Endothelial cell of umbilical vein (primary cell): ENCODE results near the gene RNF213. TPM values are rescaled to one million over a fixed set of nuclear protein-coding genes. Genes with fewer than 3 reads are reported as not detected.

ENCODE experiments used
- BruUV-seq: library from RNA; stranded (reverse); fragments of 400-500 nt; replicated peaks from 2 replicates; lab custom pipeline; 2021; lab: Mats Ljungman, UMichigan
- CTCF ChIA-PET: fragments of 300-600, 350-600 bp; sonication (Branson Sonifier 250); formaldehyde crosslinking; loops from one replicate; lab custom pipeline; 2021; ENCODE audit warnings: antibody characterized with exemption, inconsistent platforms; lab: Charles Lee
- POLR2A ChIA-PET: fragments of 300-600, 350-600 bp; sonication (Branson Sonifier 250); formaldehyde crosslinking; loops from one replicate; lab custom pipeline; 2021; ENCODE audit warnings: antibody characterized with exemption, inconsistent platforms; lab: Charles Lee
- DNase-seq: peaks from one replicate; pipeline ENCODE4 v3.0.0-alpha.2; 2011; ENCODE audit warnings: low read depth, low spot score
- FAIRE-seq: peaks from 2 replicates; lab custom pipeline; 2011; peaks lifted over from hg19 to GRCh38; lab: Jason Lieb, UNC
- H2AFZ ChIP-seq: 2 replicates; pipeline ENCODE4 v1.6.0; 2012; ENCODE audit warnings: low read depth, low read length, control low read depth, inconsistent platforms
- H3K27ac ChIP-seq: 2 replicates; pipeline ENCODE4 v1.5.1; 2011; ENCODE audit warnings: low read depth, mild to moderate bottlenecking, control low read depth, low read length, moderate library complexity; ENCODE audit not compliant: insufficient read depth
- H3K27me3 ChIP-seq, 2 experiments: 2 replicates each; pipeline versions ENCODE4 v1.6.0 to v1.6.1; 2011; ENCODE audit warnings: low read length in 2 of 2, mixed read lengths in 1 of 2; ENCODE audit not compliant: control insufficient read depth in 2 of 2, insufficient read depth in 2 of 2
- H3K36me3 ChIP-seq, 2 experiments: 2 replicates in 1 of 2; 3 replicates in 1 of 2; pipeline ENCODE4 v1.5.1; 2011; ENCODE audit warnings: low read length in 2 of 2, mild to moderate bottlenecking in 1 of 2, moderate library complexity in 1 of 2; ENCODE audit not compliant: control insufficient read depth in 2 of 2, insufficient read depth in 2 of 2; ENCODE audit errors: extremely low read depth in 1 of 2
- H3K4me1 ChIP-seq: 3 replicates; pipeline ENCODE4 v1.5.1; 2011; ENCODE audit warnings: mild to moderate bottlenecking, low read length; ENCODE audit not compliant: control insufficient read depth, insufficient read depth; ENCODE audit errors: extremely low read depth
- H3K4me2 ChIP-seq: 2 replicates; pipeline ENCODE4 v1.6.1; 2011; ENCODE audit warnings: low read length, control low read depth, mixed read lengths; ENCODE audit not compliant: insufficient read depth
- H3K4me3 ChIP-seq, 3 experiments: fragments of 200-600 bp in 1 of 3; sonication (generic), shearing (Covaris generic) in 1 of 3; replicated peaks in 1 of 3; 2 replicates each; pipeline ENCODE4 v1.5.1; 2011 to 2016; ENCODE audit warnings: control low read depth in 3 of 3, low read length in 3 of 3, mild to moderate bottlenecking in 2 of 3, inconsistent platforms in 1 of 3, low read depth in 1 of 3, moderate library complexity in 1 of 3; ENCODE audit not compliant: insufficient read depth in 1 of 3
- H3K79me2 ChIP-seq: 2 replicates; pipeline ENCODE4 v1.6.0; 2012; ENCODE audit warnings: low read length, inconsistent platforms; ENCODE audit not compliant: control insufficient read depth, insufficient read depth
- H3K9ac ChIP-seq: replicated peaks from 2 replicates; pipeline ENCODE3; 2011; ENCODE audit warnings: low read length, control low read depth; ENCODE audit not compliant: insufficient read depth; ENCODE audit errors: extremely low read depth
- H3K9me1 ChIP-seq: replicated peaks from 3 replicates; pipeline ENCODE4 v1.6.0; 2011; ENCODE audit warnings: mild to moderate bottlenecking, low read length; ENCODE audit not compliant: control insufficient read depth, insufficient read depth; ENCODE audit errors: extremely low read depth
- H3K9me3 ChIP-seq: replicated peaks from 2 replicates; pipeline ENCODE4 v1.5.1; 2012; ENCODE audit warnings: low read length, inconsistent platforms; ENCODE audit not compliant: control insufficient read depth, insufficient read depth
- H4K20me1 ChIP-seq: replicated peaks from 2 replicates; pipeline ENCODE3; 2011; ENCODE audit warnings: mild to moderate bottlenecking, low read length; ENCODE audit not compliant: control insufficient read depth, insufficient read depth; ENCODE audit errors: extremely low read depth
- CTCF ChIP-seq, 2 donors: IDR thresholded peaks; 1 replicate in 1 of 2; 2 replicates in 1 of 2; pipeline ENCODE4 v1.5.1; 2011; ENCODE audit warnings: low read length in 2 of 2, mild to moderate bottlenecking in 2 of 2, moderate library complexity in 2 of 2, control low read depth in 1 of 2, inconsistent platforms in 1 of 2, low read depth in 1 of 2; ENCODE audit not compliant: insufficient read depth in 1 of 2; ENCODE audit errors: extremely low read depth in 1 of 2
- EZH2 ChIP-seq: IDR thresholded peaks from 2 replicates; pipeline ENCODE4 v1.6.1; 2012; ENCODE audit warnings: borderline replicate concordance, low read depth, mild to moderate bottlenecking, moderate library complexity, low read length, inconsistent platforms; ENCODE audit not compliant: severe bottlenecking
- FOS ChIP-seq: IDR thresholded peaks from 2 replicates; pipeline ENCODE4 v1.6.1; 2011; ENCODE audit warnings: mild to moderate bottlenecking, low read length, moderate library complexity, borderline replicate concordance; ENCODE audit not compliant: insufficient read depth
- GATA2 ChIP-seq: IDR thresholded peaks from 2 replicates; pipeline ENCODE4 v1.7.0; 2011; ENCODE audit warnings: low read depth, mild to moderate bottlenecking, moderate library complexity, mixed read lengths, low read length; ENCODE audit not compliant: insufficient read length, insufficient read depth
- JUN ChIP-seq: IDR thresholded peaks from 2 replicates; pipeline ENCODE4 v1.6.1; 2011; ENCODE audit warnings: borderline replicate concordance, low read depth; ENCODE audit not compliant: insufficient read length, insufficient read depth
- MAX ChIP-seq: IDR thresholded peaks from 2 replicates; pipeline ENCODE4 v1.6.1; 2011; ENCODE audit not compliant: insufficient read depth, insufficient read length
- MYC ChIP-seq: IDR thresholded peaks from one replicate; pipeline ENCODE4 v1.6.1; 2011; ENCODE audit warnings: mild to moderate bottlenecking, low read depth, low read length
- POLR2A ChIP-seq: IDR thresholded peaks from 2 replicates; pipeline ENCODE4 v1.6.1; 2012; ENCODE audit warnings: low read depth, mild to moderate bottlenecking, control low read depth, low read length
- POLR2AphosphoS5 ChIP-seq: IDR thresholded peaks from 2 replicates; pipeline ENCODE4 v1.6.1; 2012; ENCODE audit warnings: low read depth, mild to moderate bottlenecking, control low read depth, low read length, moderate library complexity; ENCODE audit not compliant: insufficient read depth
- dilution Hi-C: fragments of 300-500 bp; cut with MboI; formaldehyde crosslinking; loops from one replicate; pipeline ENCODE4 v1.15.0; 2019; ENCODE audit warnings: low sequenced_read_pairs; ENCODE audit not compliant: extremely low pct_ligation_motif_present
- intact Hi-C: fragments of 100-400 bp; cut with micrococcal nuclease; formaldehyde crosslinking; loops from one replicate; pipeline ENCODE4 v1.10.0; 2022
- polyA plus RNA-seq, 4 experiments: library from polyadenylated mRNA; depleted of rRNA in 3 of 4; stranded (reverse) in 3 of 4; unstranded in 1 of 4; fragments of >200 nt; gene quantifications; 2 replicates each; pipeline versions ENCODE4 v1.2.1 to v1.2.3, GENCODE V29; 2011 to 2012; ENCODE audit warnings: missing spikeins in 1 of 4
- total RNA-seq: library from RNA; stranded (reverse); gene quantifications from 2 replicates; pipeline ENCODE4 v1.2.3, GENCODE V29; 2021

RNF213 gene
- total and polyA plus RNA-seq, 2 donors (not counting 3 experiments of a cell fraction or from before 2014, with no cell fraction given): 36.5 to 116 TPM

- TF ChIP-seq EZH2 (no peak), FOS (no peak), MYC (no peak), JUN (no peak), MAX (no peak), POLR2A (no peak), POLR2AphosphoS5 (no peak), GATA2 (no peak)
- CTCF ChIA-PET: interaction anchor here (0.9 to 1.0 kb wide), 2 partner anchors 9 to 32 kb away, joined by 3 to 4 read pairs; no protein-coding TSS in a partner anchor
- no peak overlapping the region for H3K4me3 ChIP-seq
Measured at GRCh38 chr17:80227666-80228065, 33.0 kb upstream of the RNF213 start.

GRCh38 chr17:80228477-80228876 is 32.2 kb upstream of the RNF213 start:
- Histone ChIP-seq H3K9me3 (peaks cover 2% of the 10 kb centered on the region), H4K20me1 (no peaks in the 10 kb centered on the region), H3K27ac (no peak overlapping the region), H3K79me2 (no peaks in the 10 kb centered on the region), H3K4me1 (no peaks in the 10 kb centered on the region), H3K9ac (no peak overlapping the region), H3K4me2 (no peak overlapping the region), H3K27me3 (no peaks in the 10 kb centered on the region), H3K9me1 (no peaks in the 10 kb centered on the region), H2AFZ (no peak overlapping the region), H3K4me3 (no peak overlapping the region), H3K36me3 (peaks cover 0 to 4% of the 10 kb centered on the region in 2 experiments)
- ChIA-PET POLR2A (no interaction called here), CTCF (interaction anchor here (1.1 to 1.4 kb wide), 2 partner anchors 9 to 32 kb away, joined by 3 read pairs; partner anchors contain the start of gene SGSH)
- intact Hi-C loops: no loop called here
- dilution Hi-C loops: no loop called here
- BruUV-seq: no TSS peak
- DNase-seq (no peak), FAIRE-seq (no peak)
- no peak for TF ChIP-seq GATA2
- no peak for TF ChIP-seq POLR2A
- no peak for TF ChIP-seq MYC
- no peak for TF ChIP-seq MAX
- no peak for TF ChIP-seq JUN
- TF ChIP-seq FOS: no peak
- no peak for TF ChIP-seq CTCF (IDR thresholded peaks at IDR 0.05; ENCODE audit: extremely low read depth in 1 of 2, insufficient read depth in 1 of 2, low read depth in 1 of 2, low read length in 2 of 2)
- no peak for TF ChIP-seq EZH2
- TF ChIP-seq POLR2AphosphoS5: no peak

More at GRCh38 chr17:80227666-80228065, 33.0 kb upstream of the RNF213 start:
- POLR2A ChIA-PET: no interaction called here
- Histone ChIP-seq H3K27me3 (no peaks in the 10 kb centered on the region), H3K4me2 (no peak overlapping the region), H3K9me3 (peaks cover 2% of the 10 kb centered on the region), H3K4me1 (no peaks in the 10 kb centered on the region), H3K36me3 (peaks cover 0 to 4% of the 10 kb centered on the region in 2 experiments), H4K20me1 (no peaks in the 10 kb centered on the region), H2AFZ (no peak overlapping the region), H3K27ac (no peak overlapping the region), H3K9ac (no peak overlapping the region), H3K79me2 (no peaks in the 10 kb centered on the region), H3K9me1 (no peaks in the 10 kb centered on the region)
- DNase-seq (no peak), FAIRE-seq (no peak)
- dilution Hi-C loops: no loop called here
- intact Hi-C loops: no loop called here
- BruUV-seq: no TSS peak
